IMR-90 (cell line): ENCODE measurements around the gene GPR15LG. TPM values are rescaled to one million over a fixed set of nuclear protein-coding genes. Genes with fewer than 3 reads are reported as not detected.

Source experiments
- ATAC-seq: fragments of 200-7000 bp; cut with Tn5 transposase; 2 replicates; pipeline ENCODE4 v1.9.1; 2020; ENCODE audit warnings: low read depth, mild to moderate bottlenecking, moderate library complexity
- BruUV-seq: library from RNA; stranded (reverse); fragments of 400-500 nt; replicated peaks from 2 replicates; lab custom pipeline; 2021; lab: Mats Ljungman, UMichigan
- CTCF ChIA-PET: fragments of 300-600 bp; formaldehyde crosslinking; extraction: SDS; loops from one replicate; lab custom pipeline; 2021; ENCODE audit warnings: antibody characterized with exemption; lab: Yijun Ruan, JAX
- POLR2A ChIA-PET: fragments of 300-600 bp; sonication (Branson Sonifier 250); formaldehyde crosslinking; loops from one replicate; lab custom pipeline; 2022; ENCODE audit warnings: antibody characterized with exemption; ENCODE audit not compliant: unreplicated experiment; lab: Charles Lee
- DNase-seq: peaks from one replicate; pipeline ENCODE4 v3.0.0; 2013
- H2AFZ ChIP-seq: replicated peaks from 2 replicates; pipeline ENCODE3; 2013; ENCODE audit warnings: low read length, mild to moderate bottlenecking; ENCODE audit not compliant: poor library complexity
- H2AK5ac ChIP-seq: 2 replicates; pipeline ENCODE4 v1.6.1; 2013; ENCODE audit warnings: low read depth, low read length, inconsistent platforms
- H2AK9ac ChIP-seq: replicated peaks from 2 replicates; pipeline ENCODE3; 2013; ENCODE audit warnings: mild to moderate bottlenecking, low read depth, low read length, moderate library complexity; ENCODE audit not compliant: poor library complexity
- H2BK120ac ChIP-seq: 2 replicates; pipeline ENCODE4 v1.6.1; 2013; ENCODE audit warnings: low read depth, low read length, inconsistent platforms
- H2BK15ac ChIP-seq: 3 replicates; pipeline ENCODE4 v1.6.1; 2013; ENCODE audit warnings: low read depth, low read length, inconsistent platforms
- H2BK20ac ChIP-seq: 2 replicates; pipeline ENCODE4 v1.6.1; 2013; ENCODE audit warnings: low read depth, mild to moderate bottlenecking, inconsistent platforms, low read length, moderate library complexity
- H2BK5ac ChIP-seq: 2 replicates; pipeline ENCODE4 v1.6.1; 2013; ENCODE audit warnings: mild to moderate bottlenecking, low read depth, low read length, inconsistent platforms; ENCODE audit not compliant: poor library complexity, severe bottlenecking
- H3K14ac ChIP-seq: replicated peaks from 2 replicates; pipeline ENCODE4 v1.6.1; 2013; ENCODE audit warnings: low read depth, low read length, inconsistent platforms
- H3K18ac ChIP-seq: 2 replicates; pipeline ENCODE4 v1.6.1; 2013; ENCODE audit warnings: low read depth, low read length, control low read depth
- H3K23ac ChIP-seq: 2 replicates; pipeline ENCODE4 v1.6.1; 2013; ENCODE audit warnings: low read depth, low read length, inconsistent platforms
- H3K27ac ChIP-seq: 2 replicates; pipeline ENCODE4 v1.5.1; 2013; ENCODE audit warnings: mild to moderate bottlenecking, control low read depth, low read length; ENCODE audit not compliant: insufficient read depth
- H3K27me3 ChIP-seq: 2 replicates; pipeline ENCODE4 v1.6.1; 2013; ENCODE audit warnings: low read length; ENCODE audit not compliant: control insufficient read depth, insufficient read depth
- H3K36me3 ChIP-seq: 2 replicates; pipeline ENCODE4 v1.6.1; 2013; ENCODE audit warnings: low read length, mixed read lengths; ENCODE audit not compliant: control insufficient read depth, insufficient read depth
- H3K4ac ChIP-seq: 2 replicates; pipeline ENCODE4 v1.6.1; 2013; ENCODE audit warnings: low read depth, low read length, inconsistent platforms
- H3K4me1 ChIP-seq: 2 replicates; pipeline ENCODE4 v1.6.1; 2013; ENCODE audit warnings: low read length, mixed read lengths; ENCODE audit not compliant: control insufficient read depth, insufficient read depth
- H3K4me2 ChIP-seq: 2 replicates; pipeline ENCODE4 v1.6.1; 2013; ENCODE audit warnings: low read depth, mild to moderate bottlenecking, control low read depth, low read length, moderate library complexity
- H3K4me3 ChIP-seq: 2 replicates; pipeline ENCODE4 v1.5.1; 2013; ENCODE audit warnings: low read depth, mild to moderate bottlenecking, control low read depth, low read length, moderate library complexity; ENCODE audit not compliant: insufficient read depth
- H3K56ac ChIP-seq: 2 replicates; pipeline ENCODE4 v1.6.1; 2013; ENCODE audit warnings: low read length, inconsistent platforms; ENCODE audit not compliant: insufficient read depth; ENCODE audit errors: extremely low read depth
- H3K79me1 ChIP-seq, 2 experiments: 2 replicates each; pipeline ENCODE4 v1.6.1; 2013; ENCODE audit warnings: low read length in 2 of 2, inconsistent platforms in 1 of 2, low read depth in 1 of 2
- H3K9ac ChIP-seq: 2 replicates; pipeline ENCODE4 v1.6.1; 2013; ENCODE audit warnings: low read depth, low read length, control low read depth
- H3K9me1 ChIP-seq: 2 replicates; pipeline ENCODE4 v1.6.1; 2013; ENCODE audit warnings: low read length, inconsistent platforms; ENCODE audit not compliant: insufficient read depth
- H3K9me3 ChIP-seq: 2 replicates; pipeline ENCODE4 v1.6.1; 2013; ENCODE audit warnings: low read length; ENCODE audit not compliant: control insufficient read depth, insufficient read depth
- H4K20me1 ChIP-seq: 2 replicates; pipeline ENCODE4 v1.6.1; 2013; ENCODE audit warnings: low read length, inconsistent platforms; ENCODE audit not compliant: insufficient read depth
- H4K5ac ChIP-seq: 2 replicates; pipeline ENCODE4 v1.6.1; 2013; ENCODE audit warnings: mild to moderate bottlenecking, low read depth, low read length, control low read depth
- H4K8ac ChIP-seq, 2 experiments: 2 replicates each; pipeline ENCODE4 v1.6.1; 2013; ENCODE audit warnings: low read depth in 2 of 2, low read length in 2 of 2, control low read depth in 1 of 2, inconsistent platforms in 1 of 2
- H4K91ac ChIP-seq: 2 replicates; pipeline ENCODE4 v1.6.1; 2013; ENCODE audit warnings: low read depth, low read length, inconsistent platforms; ENCODE audit not compliant: insufficient read depth
- CEBPB ChIP-seq: IDR thresholded peaks from 2 replicates; pipeline ENCODE4 v1.6.1; 2012; ENCODE audit warnings: low read depth, low read length, improper control_type of control experiment
- CTCF ChIP-seq: conservative IDR thresholded peaks from 2 replicates; pipeline ENCODE4 v1.5.1; 2012; ENCODE audit warnings: mild to moderate bottlenecking, low read depth, low read length, improper control_type of control experiment
- ELK1 ChIP-seq: fragments of 150-350 bp; IDR thresholded peaks from 2 replicates; pipeline ENCODE4 v1.6.1; 2016; ENCODE audit warnings: low read depth, mild to moderate bottlenecking, low read length, moderate library complexity, borderline replicate concordance
- FOS ChIP-seq: fragments of 150-350 bp; IDR thresholded peaks from 2 replicates; pipeline ENCODE4 v1.6.1; 2016; ENCODE audit warnings: low read depth, low read length
- MAFK ChIP-seq: IDR thresholded peaks from 2 replicates; pipeline ENCODE4 v1.6.1; 2012; ENCODE audit warnings: low read depth, low read length, improper control_type of control experiment
- MAZ ChIP-seq: IDR thresholded peaks from 2 replicates; pipeline ENCODE4 v1.6.1; 2012; ENCODE audit warnings: low read depth, mild to moderate bottlenecking, low read length, improper control_type of control experiment, moderate library complexity, borderline replicate concordance
- MXI1 ChIP-seq: IDR thresholded peaks from 2 replicates; pipeline ENCODE4 v1.6.1; 2012; ENCODE audit warnings: low read depth, mild to moderate bottlenecking, low read length, moderate library complexity, borderline replicate concordance
- POLR2A ChIP-seq: IDR thresholded peaks from 2 replicates; pipeline ENCODE4 v1.6.1; 2012; ENCODE audit warnings: mild to moderate bottlenecking, low read depth, low read length
- RAD21 ChIP-seq: IDR thresholded peaks from 2 replicates; pipeline ENCODE4 v1.6.1; 2012; ENCODE audit warnings: low read length, improper control_type of control experiment
- RFX5 ChIP-seq: IDR thresholded peaks from 2 replicates; pipeline ENCODE4 v1.8.0; 2012; ENCODE audit warnings: low read depth, mild to moderate bottlenecking, low read length, moderate library complexity
- SMC3 ChIP-seq: fragments of 150-350 bp; IDR thresholded peaks from 2 replicates; pipeline ENCODE4 v1.6.1; 2016; ENCODE audit warnings: low read depth, mild to moderate bottlenecking, antibody characterized with exemption, low read length, moderate library complexity
- USF2 ChIP-seq: fragments of 150-350 bp; IDR thresholded peaks from 2 replicates; pipeline ENCODE4 v1.6.1; 2017; ENCODE audit warnings: mild to moderate bottlenecking, antibody characterized with exemption, low read length, low read depth
- dilution Hi-C: fragments of 300-500 bp; cut with HindIII; formaldehyde crosslinking; loops from one replicate; pipeline ENCODE4 v1.14.3; 2018; ENCODE audit warnings: low sequenced_read_pairs; ENCODE audit not compliant: unreplicated experiment
- in situ Hi-C: fragments of 300-500 bp; cut with MboI; formaldehyde crosslinking; loops from 3 replicates; pipeline ENCODE4 v1.14.3; 2019; ENCODE audit warnings: low sequenced_read_pairs, inconsistent platforms, mixed read lengths
- intact Hi-C: fragments of 100-400 bp; cut with micrococcal nuclease; formaldehyde crosslinking; loops from 2 replicates; pipeline ENCODE4 v1.10.0; 2022
- polyA plus RNA-seq, 3 experiments: library from polyadenylated mRNA; depleted of rRNA; stranded (reverse); fragments of >200 nt; gene quantifications; 2 replicates each; pipeline ENCODE4 v1.2.3, GENCODE V29; 2012; ENCODE audit warnings: low replicate concordance in 1 of 3
- total RNA-seq: library from RNA; depleted of rRNA; stranded (reverse); fragments of >200 nt; gene quantifications from 2 replicates; pipeline ENCODE4 v1.2.3, GENCODE V29; 2012

GPR15LG gene
- total and polyA plus RNA-seq, 2 of the 4 experiments (the other 2 are of a cell fraction): not detected

GRCh38 chr10:84152769-84153168 is 20.8 kb upstream of the GPR15LG start:
- Histone ChIP-seq H2AK9ac (no peak overlapping the region), H3K9ac (no peak overlapping the region), H3K14ac (no peak overlapping the region), H3K27ac (no peak overlapping the region), H3K79me1 (peaks cover 0 to 4% of the 10 kb centered on the region in 2 experiments; a peak in 1 of 4 replicates), H2BK15ac (no peak overlapping the region), H2BK120ac (no peak overlapping the region), H2BK20ac (no peak overlapping the region), H3K23ac (no peak overlapping the region), H2AK5ac (no peak overlapping the region), H4K8ac (no peak overlapping the region), H3K9me1 (no peaks in the 10 kb centered on the region), H3K9me3 (no peaks in the 10 kb centered on the region), H2AFZ (no peak overlapping the region), H3K56ac (no peak overlapping the region), H2BK5ac (no peak overlapping the region), H4K5ac (no peak overlapping the region), H3K4me2 (no peak overlapping the region), H3K4me3 (no peak overlapping the region), H3K18ac (no peak overlapping the region), H4K91ac (no peak overlapping the region), H3K36me3 (peaks cover 21% of the 10 kb centered on the region), H3K4ac (no peak overlapping the region), H3K4me1 (no peaks in the 10 kb centered on the region), H3K27me3 (no peaks in the 10 kb centered on the region), H4K20me1 (no peaks in the 10 kb centered on the region)
- DNase-seq: no peak
- no peak for TF ChIP-seq RFX5
- TF ChIP-seq SMC3: no peak
- no peak for TF ChIP-seq USF2
- no peak for TF ChIP-seq FOS
- TF ChIP-seq CEBPB: no peak
- no peak for TF ChIP-seq MAFK
- TF ChIP-seq ELK1: no peak
- no peak for TF ChIP-seq CTCF
- no peak for TF ChIP-seq MAZ
- TF ChIP-seq RAD21: no peak
- no peak for TF ChIP-seq POLR2A
- TF ChIP-seq MXI1: no peak
- dilution Hi-C loops (no loop called here), in situ Hi-C loops (no loop called here), intact Hi-C loops (no loop called here)
- no peak for ATAC-seq
- CTCF ChIA-PET: no interaction called here
- BruUV-seq: no TSS peak
- POLR2A ChIA-PET: interaction anchor here (0.6 kb wide), 1 partner anchor 493 kb away, joined by 3 read pairs; no protein-coding TSS in a partner anchor
